Measurements from ENCODE around the gene XPO5.
A peak's percentile ranks its signal among the peaks of the same experiment; 100 is the strongest.
"Not testable (repeated sequence)": the region's sequence is repeated elsewhere in the genome, so short reads cannot be mapped to it uniquely, and the experiment has no call there.

Gene XPO5

DNA sequence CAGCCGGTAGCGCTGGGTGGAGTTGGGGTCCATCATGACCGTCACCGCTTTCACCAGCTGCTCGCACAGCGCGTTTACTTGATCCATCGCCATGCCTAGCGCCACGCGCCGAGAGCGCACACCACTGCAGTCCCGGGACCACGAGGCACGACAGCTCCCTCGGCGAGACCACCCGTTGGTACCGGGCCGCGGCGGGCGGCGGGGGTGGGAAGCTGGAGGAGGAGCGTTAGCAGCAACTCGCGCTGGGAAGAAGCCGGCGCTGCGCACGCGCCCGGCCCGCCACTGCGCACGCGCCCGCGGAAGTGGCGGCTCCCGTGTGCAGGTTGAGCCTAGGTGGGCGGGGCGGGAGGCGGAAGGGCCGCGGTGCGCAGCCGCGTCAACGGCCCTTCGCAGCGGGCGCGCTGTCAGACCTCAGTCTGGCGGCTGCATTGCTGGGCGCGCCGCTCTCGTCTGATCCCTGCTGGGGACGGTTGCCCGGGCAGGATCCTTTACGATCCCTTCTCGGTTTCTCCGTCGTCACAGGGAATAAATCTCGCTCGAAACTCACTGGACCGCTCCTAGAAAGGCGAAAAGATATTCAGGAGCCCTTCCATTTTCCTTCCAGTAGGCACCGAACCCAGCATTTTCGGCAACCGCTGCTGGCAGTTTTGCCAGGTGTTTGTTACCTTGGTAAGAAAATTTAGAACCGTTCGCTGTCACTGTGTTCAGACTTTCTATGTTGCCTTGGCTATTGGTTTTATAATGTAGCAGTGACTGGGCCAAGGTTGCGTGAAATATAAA lies at the start of gene XPO5, which contains the start of gene POLH:
XPO5 (minus strand) TSS at position 267 of the 780 bp plus-strand sequence; CDS start at position 93, 174 bp downstream.
POLH (plus strand) TSS at position 414 of the 780 bp plus-strand sequence. CDS start 6,135 bp downstream, outside the sequence.
- peak; percentile 91 to 94 for DNase-seq

DNA sequence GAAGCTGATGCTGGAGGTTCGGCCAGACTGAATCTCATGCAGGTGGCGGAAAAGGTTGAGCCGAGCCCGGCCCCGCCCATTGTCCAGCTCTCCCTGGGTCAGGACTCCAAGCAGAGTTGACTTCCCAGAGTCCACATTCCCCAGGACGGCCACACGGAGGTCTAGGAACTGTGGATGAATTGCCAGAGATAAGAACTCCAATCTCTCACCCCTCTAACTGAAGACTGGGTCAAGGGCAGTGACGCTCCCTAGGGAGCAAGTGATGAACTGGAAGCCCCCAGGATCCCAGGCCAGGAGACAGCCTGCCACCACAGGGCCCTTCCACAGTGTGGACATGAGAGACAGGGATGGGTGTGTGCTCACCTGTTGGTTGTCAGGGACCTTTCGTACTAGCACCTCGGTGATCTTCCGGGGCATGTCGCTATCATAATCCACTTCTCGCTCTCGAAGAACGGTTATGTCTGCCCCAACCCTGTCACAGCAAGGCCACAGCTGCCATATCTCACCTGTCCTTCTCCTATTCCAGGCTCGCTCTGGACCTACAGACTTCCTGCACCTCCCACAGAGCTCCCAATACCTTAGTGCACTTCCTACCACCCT lies 49.7 kb upstream of the XPO5 start:
- no peak for DNase-seq

GRCh38 chr6:43624786-43625288 lies 49.0 kb upstream of the XPO5 start:
- no peak for DNase-seq

- no peak for DNase-seq
These were observed 48.3 kb upstream of the XPO5 start for GRCh38 chr6:43623880-43624785.

DNA sequence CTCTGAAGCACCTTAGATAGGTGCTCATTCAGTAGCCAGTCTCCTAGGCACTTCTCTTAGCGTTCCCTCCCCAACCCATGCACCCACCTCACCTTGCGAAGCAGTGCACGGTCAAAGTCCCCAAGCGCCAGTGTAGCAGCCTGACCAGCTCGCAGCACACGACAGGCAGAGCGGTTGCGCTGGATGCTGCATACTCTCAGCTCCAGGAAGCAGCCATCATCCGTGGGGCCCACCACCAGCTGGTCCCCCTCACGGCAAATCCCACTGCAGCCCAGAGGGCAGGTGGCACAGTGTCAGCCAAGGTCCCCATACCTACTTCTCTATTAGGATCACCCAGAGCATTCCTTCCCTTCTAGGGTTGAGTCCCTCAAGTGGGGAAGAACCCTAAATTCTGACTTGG lies 46.7 kb upstream of the XPO5 start:
- no peak for DNase-seq

GRCh38 chr6:43621836-43622180 lies 46.0 kb upstream of the XPO5 start:
- no peak for DNase-seq

DNA sequence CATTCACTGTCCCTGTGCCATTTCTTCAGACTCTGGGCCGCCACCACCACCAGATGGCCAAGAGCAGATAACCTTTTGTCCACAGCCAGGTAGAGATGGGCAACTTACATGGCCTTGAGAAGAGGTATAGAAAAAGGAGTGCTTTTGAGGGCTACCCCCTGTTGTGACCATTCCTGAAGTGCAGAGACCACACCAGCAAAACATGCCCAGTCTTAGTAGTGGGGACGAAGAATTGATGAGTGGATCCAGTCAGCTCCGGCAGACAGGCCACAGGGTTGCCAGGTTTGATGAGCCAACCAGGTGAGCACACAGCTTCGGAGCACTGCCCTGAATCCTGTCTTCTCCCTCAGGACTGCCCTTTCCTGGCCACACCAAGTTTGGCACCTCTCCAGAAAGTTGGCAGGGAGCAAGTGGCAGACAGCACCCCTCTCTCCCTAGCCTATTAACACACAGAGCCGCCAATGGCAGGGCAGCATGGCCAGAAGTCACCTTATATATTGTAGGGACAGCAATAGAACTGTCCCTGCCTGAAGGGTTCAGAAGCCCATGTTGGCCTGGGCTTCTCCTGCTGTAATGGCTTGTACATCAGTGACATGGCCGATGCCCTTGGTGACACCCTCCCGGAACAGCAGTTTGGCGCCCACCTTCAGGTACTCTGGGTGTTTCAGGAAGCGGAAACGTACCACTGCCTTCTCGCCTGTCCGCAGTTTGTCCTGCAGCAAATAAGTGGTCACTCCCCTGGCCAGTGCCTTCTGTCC lies 45.4 kb upstream of the XPO5 start:
- DNase-seq = no peak

- peak in 1 of 2 experiments; percentile 13 for DNase-seq
These were observed 41.1 kb upstream of the XPO5 start for GRCh38 chr6:43616725-43617472.

GRCh38 chr6:43614396-43614730 lies 38.5 kb upstream of the XPO5 start:
- no peak for DNase-seq

DNA sequence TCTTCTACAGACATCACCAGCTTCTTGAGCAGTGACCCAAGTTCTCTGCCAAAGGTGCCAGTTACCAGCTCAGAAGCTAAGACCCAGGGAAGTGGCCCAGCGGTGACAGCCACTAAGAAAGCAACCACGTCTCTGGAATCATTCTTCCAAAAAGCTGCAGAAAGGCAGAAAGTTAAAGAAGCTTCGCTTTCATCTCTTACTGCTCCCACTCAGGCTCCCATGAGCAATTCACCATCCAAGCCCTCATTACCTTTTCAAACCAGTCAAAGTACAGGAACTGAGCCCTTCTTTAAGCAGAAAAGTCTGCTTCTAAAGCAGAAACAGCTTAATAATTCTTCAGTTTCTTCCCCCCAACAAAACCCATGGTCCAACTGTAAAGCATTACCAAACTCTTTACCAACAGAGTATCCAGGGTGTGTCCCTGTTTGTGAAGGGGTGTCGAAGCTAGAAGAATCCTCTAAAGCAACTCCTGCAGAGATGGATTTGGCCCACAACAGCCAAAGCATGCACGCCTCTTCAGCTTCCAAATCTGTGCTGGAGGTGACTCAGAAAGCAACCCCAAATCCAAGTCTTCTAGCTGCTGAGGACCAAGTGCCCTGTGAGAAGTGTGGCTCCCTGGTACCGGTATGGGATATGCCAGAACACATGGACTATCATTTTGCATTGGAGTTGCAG lies 38.0 kb upstream of the XPO5 start:
- no peak for DNase-seq

- DNase-seq = no peak
These were observed 34.6 kb upstream of the XPO5 start for GRCh38 chr6:43610431-43610830.

DNA sequence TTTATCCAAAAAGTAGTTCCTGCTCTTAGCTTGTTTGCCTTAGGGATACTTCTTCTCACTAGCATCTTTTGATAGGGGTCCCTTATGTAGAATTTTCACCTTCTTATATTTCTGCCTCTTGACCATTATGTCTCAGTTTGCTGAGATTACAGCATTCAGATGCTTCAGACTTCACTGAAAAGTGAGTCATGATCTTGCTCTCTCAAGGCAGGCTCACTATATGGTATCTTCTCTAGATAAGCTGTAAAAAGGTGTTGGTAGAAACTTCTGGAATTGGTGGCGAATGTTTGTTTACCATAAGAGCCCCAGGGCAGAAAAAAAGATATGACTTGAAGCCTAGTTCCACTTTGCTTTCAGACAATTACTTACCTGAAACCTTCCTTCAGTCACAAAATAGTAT lies 33.6 kb upstream of the XPO5 start:
- DNase-seq = no peak

DNA sequence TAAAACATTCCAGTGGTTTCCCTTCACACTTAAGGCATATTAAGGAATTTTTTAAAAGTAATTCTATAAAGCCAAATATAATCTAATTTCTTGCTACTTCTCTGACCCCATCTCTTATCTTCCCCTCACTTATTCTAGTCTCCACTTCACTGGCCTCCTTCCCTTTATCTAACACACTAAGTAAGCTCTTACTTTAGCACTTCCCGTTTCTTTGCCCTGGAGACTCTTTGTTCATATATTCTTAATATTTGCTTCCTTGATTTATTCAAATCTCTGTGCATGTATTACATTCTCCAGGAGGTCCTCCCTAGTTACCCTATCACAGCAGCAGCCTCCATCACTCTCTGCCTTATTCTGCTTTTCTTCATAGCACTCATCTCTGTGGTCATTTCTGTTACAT lies 33.0 kb upstream of the XPO5 start:
- no peak for DNase-seq

- DNase-seq = peak; percentile 70 to 72
These were observed 32.5 kb upstream of the XPO5 start for GRCh38 chr6:43608310-43608763.

DNA sequence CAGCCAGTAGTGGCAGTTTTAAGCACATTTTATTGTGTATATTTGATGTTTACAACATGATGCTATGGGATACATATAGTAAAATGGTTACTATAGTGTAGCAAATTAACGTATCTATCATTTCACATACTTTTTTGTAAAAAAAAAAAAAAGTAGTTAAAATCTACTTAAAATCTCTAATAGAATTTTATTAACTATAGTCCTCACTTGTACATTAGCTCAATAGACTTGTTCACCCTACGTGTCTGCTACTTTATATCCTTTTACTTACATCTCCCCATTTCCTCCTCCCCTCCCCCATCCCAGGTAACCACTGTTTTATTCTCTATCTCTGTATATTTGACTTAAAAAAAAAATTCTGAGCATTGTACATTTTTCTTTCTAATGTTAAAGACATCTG lies 30.2 kb upstream of the XPO5 start:
- DNase-seq = no peak

DNA sequence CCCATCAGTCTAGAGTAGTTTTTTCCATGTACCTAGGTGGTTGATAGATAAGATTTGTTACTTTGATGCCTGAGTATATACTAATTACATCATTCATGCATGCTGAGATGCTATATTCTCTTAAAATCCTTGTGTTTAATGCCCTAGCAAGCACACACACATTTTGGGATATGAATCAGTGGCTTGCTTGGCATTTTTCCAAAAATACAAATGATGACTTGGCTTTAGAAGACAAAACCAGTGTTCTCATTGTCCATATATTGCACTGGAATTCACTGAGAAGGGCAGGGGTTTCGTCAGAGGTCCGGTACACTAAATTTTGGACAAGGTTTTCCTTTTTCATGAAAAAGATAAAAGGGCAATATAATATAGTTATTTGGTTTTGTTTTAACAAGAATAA lies 28.3 kb upstream of the XPO5 start:
- DNase-seq = no peak

- DNase-seq = no peak
These were observed 24.8 kb upstream of the XPO5 start for GRCh38 chr6:43600595-43600994.

GRCh38 chr6:43593938-43594337 lies 18.1 kb upstream of the XPO5 start:
- DNase-seq = no peak

DNA sequence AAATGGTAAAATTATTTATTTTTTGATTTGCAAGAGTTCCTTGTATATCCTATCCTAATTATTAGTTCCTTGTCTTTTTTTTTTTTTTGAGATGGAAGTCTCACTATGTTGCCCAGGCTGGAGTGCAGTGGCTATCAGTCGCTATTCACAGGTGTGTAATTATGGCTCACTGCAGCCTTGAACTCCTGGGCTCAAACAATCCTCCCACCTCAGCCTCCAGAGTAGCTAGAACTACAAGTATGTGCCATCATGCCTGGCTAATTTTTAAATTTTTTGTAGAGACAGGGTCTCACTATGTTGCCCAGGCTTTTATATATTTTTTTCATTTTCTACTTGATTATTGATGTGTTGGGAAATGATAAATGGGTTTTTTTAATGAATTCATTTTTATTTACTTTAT lies 13.7 kb upstream of the XPO5 start:
- DNase-seq = not testable (repeated sequence)

GRCh38 chr6:43588194-43588593 lies 12.4 kb upstream of the XPO5 start:
- DNase-seq = no peak

- no peak for DNase-seq
These were observed 9.2 kb upstream of the XPO5 start for GRCh38 chr6:43584892-43585570.

Measured in activated T-cell treated with anti-CD3 and anti-CD28 coated beads, Interleukin-2, amount 50 U/mL, for 48 hours (primary cell).